IMR-90 (cell line): ENCODE data around the gene HNRNPUL1. TPM values are rescaled to one million over a fixed set of nuclear protein-coding genes. Genes with fewer than 3 reads are reported as not detected.

Experiments used
- ATAC-seq: fragments of 200-7000 bp; cut with Tn5 transposase; 2 replicates; pipeline ENCODE4 v1.9.1; 2020; ENCODE audit warnings: low read depth, mild to moderate bottlenecking, moderate library complexity
- BruUV-seq: library from RNA; stranded (reverse); fragments of 400-500 nt; replicated peaks from 2 replicates; lab custom pipeline; 2021; lab: Mats Ljungman, UMichigan
- CTCF ChIA-PET: fragments of 300-600 bp; formaldehyde crosslinking; extraction: SDS; loops from one replicate; lab custom pipeline; 2021; ENCODE audit warnings: antibody characterized with exemption; lab: Yijun Ruan, JAX
- POLR2A ChIA-PET: fragments of 300-600 bp; sonication (Branson Sonifier 250); formaldehyde crosslinking; loops from one replicate; lab custom pipeline; 2022; ENCODE audit warnings: antibody characterized with exemption; ENCODE audit not compliant: unreplicated experiment; lab: Charles Lee
- DNase-seq: peaks from one replicate; pipeline ENCODE4 v3.0.0; 2013
- H2AFZ ChIP-seq: replicated peaks from 2 replicates; pipeline ENCODE3; 2013; ENCODE audit warnings: low read length, mild to moderate bottlenecking; ENCODE audit not compliant: poor library complexity
- H2AK5ac ChIP-seq: 2 replicates; pipeline ENCODE4 v1.6.1; 2013; ENCODE audit warnings: low read depth, low read length, inconsistent platforms
- H2AK9ac ChIP-seq: replicated peaks from 2 replicates; pipeline ENCODE3; 2013; ENCODE audit warnings: mild to moderate bottlenecking, low read depth, low read length, moderate library complexity; ENCODE audit not compliant: poor library complexity
- H2BK120ac ChIP-seq: 2 replicates; pipeline ENCODE4 v1.6.1; 2013; ENCODE audit warnings: low read depth, low read length, inconsistent platforms
- H2BK15ac ChIP-seq: 3 replicates; pipeline ENCODE4 v1.6.1; 2013; ENCODE audit warnings: low read depth, low read length, inconsistent platforms
- H2BK20ac ChIP-seq: 2 replicates; pipeline ENCODE4 v1.6.1; 2013; ENCODE audit warnings: low read depth, mild to moderate bottlenecking, inconsistent platforms, low read length, moderate library complexity
- H2BK5ac ChIP-seq: 2 replicates; pipeline ENCODE4 v1.6.1; 2013; ENCODE audit warnings: mild to moderate bottlenecking, low read depth, low read length, inconsistent platforms; ENCODE audit not compliant: poor library complexity, severe bottlenecking
- H3K14ac ChIP-seq: replicated peaks from 2 replicates; pipeline ENCODE4 v1.6.1; 2013; ENCODE audit warnings: low read depth, low read length, inconsistent platforms
- H3K18ac ChIP-seq: 2 replicates; pipeline ENCODE4 v1.6.1; 2013; ENCODE audit warnings: low read depth, low read length, control low read depth
- H3K23ac ChIP-seq: 2 replicates; pipeline ENCODE4 v1.6.1; 2013; ENCODE audit warnings: low read depth, low read length, inconsistent platforms
- H3K27ac ChIP-seq: 2 replicates; pipeline ENCODE4 v1.5.1; 2013; ENCODE audit warnings: mild to moderate bottlenecking, control low read depth, low read length; ENCODE audit not compliant: insufficient read depth
- H3K27me3 ChIP-seq: 2 replicates; pipeline ENCODE4 v1.6.1; 2013; ENCODE audit warnings: low read length; ENCODE audit not compliant: control insufficient read depth, insufficient read depth
- H3K36me3 ChIP-seq: 2 replicates; pipeline ENCODE4 v1.6.1; 2013; ENCODE audit warnings: low read length, mixed read lengths; ENCODE audit not compliant: control insufficient read depth, insufficient read depth
- H3K4ac ChIP-seq: 2 replicates; pipeline ENCODE4 v1.6.1; 2013; ENCODE audit warnings: low read depth, low read length, inconsistent platforms
- H3K4me1 ChIP-seq: 2 replicates; pipeline ENCODE4 v1.6.1; 2013; ENCODE audit warnings: low read length, mixed read lengths; ENCODE audit not compliant: control insufficient read depth, insufficient read depth
- H3K4me2 ChIP-seq: 2 replicates; pipeline ENCODE4 v1.6.1; 2013; ENCODE audit warnings: low read depth, mild to moderate bottlenecking, control low read depth, low read length, moderate library complexity
- H3K4me3 ChIP-seq: 2 replicates; pipeline ENCODE4 v1.5.1; 2013; ENCODE audit warnings: low read depth, mild to moderate bottlenecking, control low read depth, low read length, moderate library complexity; ENCODE audit not compliant: insufficient read depth
- H3K56ac ChIP-seq: 2 replicates; pipeline ENCODE4 v1.6.1; 2013; ENCODE audit warnings: low read length, inconsistent platforms; ENCODE audit not compliant: insufficient read depth; ENCODE audit errors: extremely low read depth
- H3K79me1 ChIP-seq, 2 experiments: 2 replicates each; pipeline ENCODE4 v1.6.1; 2013; ENCODE audit warnings: low read length in 2 of 2, inconsistent platforms in 1 of 2, low read depth in 1 of 2
- H3K9ac ChIP-seq: 2 replicates; pipeline ENCODE4 v1.6.1; 2013; ENCODE audit warnings: low read depth, low read length, control low read depth
- H3K9me1 ChIP-seq: 2 replicates; pipeline ENCODE4 v1.6.1; 2013; ENCODE audit warnings: low read length, inconsistent platforms; ENCODE audit not compliant: insufficient read depth
- H3K9me3 ChIP-seq: 2 replicates; pipeline ENCODE4 v1.6.1; 2013; ENCODE audit warnings: low read length; ENCODE audit not compliant: control insufficient read depth, insufficient read depth
- H4K20me1 ChIP-seq: 2 replicates; pipeline ENCODE4 v1.6.1; 2013; ENCODE audit warnings: low read length, inconsistent platforms; ENCODE audit not compliant: insufficient read depth
- H4K5ac ChIP-seq: 2 replicates; pipeline ENCODE4 v1.6.1; 2013; ENCODE audit warnings: mild to moderate bottlenecking, low read depth, low read length, control low read depth
- H4K8ac ChIP-seq, 2 experiments: 2 replicates each; pipeline ENCODE4 v1.6.1; 2013; ENCODE audit warnings: low read depth in 2 of 2, low read length in 2 of 2, control low read depth in 1 of 2, inconsistent platforms in 1 of 2
- H4K91ac ChIP-seq: 2 replicates; pipeline ENCODE4 v1.6.1; 2013; ENCODE audit warnings: low read depth, low read length, inconsistent platforms; ENCODE audit not compliant: insufficient read depth
- CEBPB ChIP-seq: IDR thresholded peaks from 2 replicates; pipeline ENCODE4 v1.6.1; 2012; ENCODE audit warnings: low read depth, low read length, improper control_type of control experiment
- FOS ChIP-seq: fragments of 150-350 bp; IDR thresholded peaks from 2 replicates; pipeline ENCODE4 v1.6.1; 2016; ENCODE audit warnings: low read depth, low read length
- MAFK ChIP-seq: IDR thresholded peaks from 2 replicates; pipeline ENCODE4 v1.6.1; 2012; ENCODE audit warnings: low read depth, low read length, improper control_type of control experiment
- SMC3 ChIP-seq: fragments of 150-350 bp; IDR thresholded peaks from 2 replicates; pipeline ENCODE4 v1.6.1; 2016; ENCODE audit warnings: low read depth, mild to moderate bottlenecking, antibody characterized with exemption, low read length, moderate library complexity
- WGBS, 2 experiments: methylation state at CpG; one replicate each; pipeline versions ENCODE4 v1.1.5 to v1.1.7; 2013; ENCODE audit warnings: missing lambda C conversion rate in 2 of 2; ENCODE audit not compliant: insufficient read length in 1 of 2; ENCODE audit errors: extremely low coverage in 2 of 2; 5-methylcytosine and 5-hydroxymethylcytosine counted together
- dilution Hi-C: fragments of 300-500 bp; cut with HindIII; formaldehyde crosslinking; loops from one replicate; pipeline ENCODE4 v1.14.3; 2018; ENCODE audit warnings: low sequenced_read_pairs; ENCODE audit not compliant: unreplicated experiment
- in situ Hi-C: fragments of 300-500 bp; cut with MboI; formaldehyde crosslinking; loops from 3 replicates; pipeline ENCODE4 v1.14.3; 2019; ENCODE audit warnings: low sequenced_read_pairs, inconsistent platforms, mixed read lengths
- intact Hi-C: fragments of 100-400 bp; cut with micrococcal nuclease; formaldehyde crosslinking; loops from 2 replicates; pipeline ENCODE4 v1.10.0; 2022
- polyA plus RNA-seq, 3 experiments: library from polyadenylated mRNA; depleted of rRNA; stranded (reverse); fragments of >200 nt; gene quantifications; 2 replicates each; pipeline ENCODE4 v1.2.3, GENCODE V29; 2012; ENCODE audit warnings: low replicate concordance in 1 of 3
- total RNA-seq: library from RNA; depleted of rRNA; stranded (reverse); fragments of >200 nt; gene quantifications from 2 replicates; pipeline ENCODE4 v1.2.3, GENCODE V29; 2012

Gene HNRNPUL1
- total and polyA plus RNA-seq, 2 of the 4 experiments (the other 2 are of a cell fraction) = 50.7 to 67.3 TPM

DNA sequence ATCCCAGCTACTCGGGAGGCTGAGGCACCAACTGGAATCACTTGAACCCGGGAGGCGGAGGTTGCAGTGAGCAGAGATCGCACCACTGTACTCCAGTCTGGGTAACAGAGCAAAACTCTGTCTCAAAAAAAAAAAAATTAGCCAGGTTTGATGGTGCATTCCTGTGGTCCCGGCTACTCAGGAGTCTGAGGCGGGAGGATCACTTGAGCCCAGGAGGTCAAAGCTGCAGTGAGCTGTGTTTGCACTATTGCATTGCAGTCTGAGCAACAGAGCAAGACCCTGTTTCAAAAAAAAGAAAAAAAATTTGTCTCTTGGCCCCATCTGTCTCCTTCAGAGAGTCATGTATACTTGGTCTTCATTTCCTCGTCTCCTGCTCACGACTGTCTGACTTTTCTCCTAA lies 47.4 kb downstream of the HNRNPUL1 start:
- no peak overlapping the region for H3K27ac ChIP-seq
- H4K5ac ChIP-seq = no peak overlapping the region
- no peaks in the 10 kb centered on the region; the same call in none of the 2 replicates for H3K9me1 ChIP-seq
- H3K14ac ChIP-seq = no peak overlapping the region
- H2BK5ac ChIP-seq = no peak overlapping the region
- no peak overlapping the region for H2BK120ac ChIP-seq
- H2BK20ac ChIP-seq = no peak overlapping the region
- no peak overlapping the region for H2AFZ ChIP-seq
- peaks cover 25 to 62% of the 10 kb centered on the region in 2 experiments for H3K79me1 ChIP-seq
- H2BK15ac ChIP-seq = no peak overlapping the region
- DNase-seq (no peak), ATAC-seq (no peak)
- no peak overlapping the region for H2AK9ac ChIP-seq
- no peak overlapping the region for H2AK5ac ChIP-seq
- H3K4me2 ChIP-seq = peak overlapping the region; percentile 96; the same call in 1 of the 2 replicates
- TF ChIP-seq MAFK = no peak
- no peak for TF ChIP-seq SMC3
- no peak for TF ChIP-seq CEBPB
- no peak for TF ChIP-seq FOS
- peaks cover 7% of the 10 kb centered on the region for H3K4me1 ChIP-seq
- dilution Hi-C loops = no loop called here
- H3K56ac ChIP-seq = no peak overlapping the region
- ChIA-PET CTCF (interaction anchor here (1.1 kb wide), 1 partner anchor 41 kb away, joined by 3 read pairs; no protein-coding TSS in a partner anchor), POLR2A (no interaction called here)
- H3K4me3 ChIP-seq = no peak overlapping the region
- no peak overlapping the region for H3K18ac ChIP-seq
- H3K27me3 ChIP-seq = no peaks in the 10 kb centered on the region
- in situ Hi-C loops = no loop called here
- no TSS peak for BruUV-seq
- H3K4ac ChIP-seq = no peak overlapping the region
- no peaks in the 10 kb centered on the region for H3K9me3 ChIP-seq
- peaks cover 26% of the 10 kb centered on the region; the same call in 1 of the 2 replicates for H4K20me1 ChIP-seq
- H3K23ac ChIP-seq = peak overlapping the region; percentile 11; the same call in 1 of the 2 replicates
- H3K36me3 ChIP-seq = peaks cover 31% of the 10 kb centered on the region
- H4K8ac ChIP-seq = no peak overlapping the region
- no peak overlapping the region for H4K91ac ChIP-seq
- no peak overlapping the region for H3K9ac ChIP-seq
- intact Hi-C loops = loop anchor here (5.0 kb wide), 1 partner anchor 94 kb away; the partner anchor contains the start of gene AXL
- WGBS, 2 experiments = 91% methylated on average over 7 of the region's 8 CpGs; no CpG with 5 or more reads in 1 of the 2 experiments
